Sigmoid colon (tissue), 4 donors: ENCODE data around the gene ZNF521.

Experiments used
- EP300 ChIP-seq, 4 donors: sonication (generic); formaldehyde crosslinking; IDR thresholded peaks; one replicate each; pipeline ENCODE4 v1.6.1; 2017; ENCODE audit warnings: antibody characterized with exemption in 4 of 4
- POLR2AphosphoS5 ChIP-seq, 4 donors: sonication (generic); formaldehyde crosslinking; IDR thresholded peaks; one replicate each; pipeline ENCODE4 v1.6.1; 2017; ENCODE audit warnings: antibody characterized with exemption in 4 of 4
- TF ChIP-seq, protein P1 (sequence below), 4 experiments: fragments of 450-650 bp in 3 of 4; fragments of 200-600 bp in 1 of 4; IDR thresholded peaks; one replicate each; pipeline ENCODE4 v1.5.1; 2016 to 2019; ENCODE audit warnings: antibody characterized with exemption in 4 of 4, mild to moderate bottlenecking in 3 of 4, moderate library complexity in 2 of 4

DNA sequence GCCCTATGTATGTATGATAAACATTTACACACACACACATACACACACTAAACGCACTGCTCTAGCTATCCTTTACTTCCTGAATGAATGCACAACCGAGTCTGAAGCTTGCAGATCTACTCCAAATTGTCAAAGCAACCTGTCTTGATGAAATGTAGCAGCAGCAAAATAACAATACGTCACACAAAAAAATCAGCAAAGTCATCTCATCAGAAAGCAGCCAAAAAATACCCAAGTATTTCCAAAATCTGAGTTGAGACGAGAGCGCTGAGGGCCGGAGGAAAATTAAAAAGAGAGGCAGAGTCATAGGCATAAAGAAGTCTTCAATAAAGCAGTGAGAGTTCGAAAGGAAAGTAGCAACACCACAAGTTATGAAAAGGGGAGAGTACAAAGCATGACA lies 67.7 kb downstream of the ZNF521 start:
- no peak for TF ChIP-seq EP300 (IDR thresholded peaks at IDR 0.05)
- TF ChIP-seq, protein P1, sequence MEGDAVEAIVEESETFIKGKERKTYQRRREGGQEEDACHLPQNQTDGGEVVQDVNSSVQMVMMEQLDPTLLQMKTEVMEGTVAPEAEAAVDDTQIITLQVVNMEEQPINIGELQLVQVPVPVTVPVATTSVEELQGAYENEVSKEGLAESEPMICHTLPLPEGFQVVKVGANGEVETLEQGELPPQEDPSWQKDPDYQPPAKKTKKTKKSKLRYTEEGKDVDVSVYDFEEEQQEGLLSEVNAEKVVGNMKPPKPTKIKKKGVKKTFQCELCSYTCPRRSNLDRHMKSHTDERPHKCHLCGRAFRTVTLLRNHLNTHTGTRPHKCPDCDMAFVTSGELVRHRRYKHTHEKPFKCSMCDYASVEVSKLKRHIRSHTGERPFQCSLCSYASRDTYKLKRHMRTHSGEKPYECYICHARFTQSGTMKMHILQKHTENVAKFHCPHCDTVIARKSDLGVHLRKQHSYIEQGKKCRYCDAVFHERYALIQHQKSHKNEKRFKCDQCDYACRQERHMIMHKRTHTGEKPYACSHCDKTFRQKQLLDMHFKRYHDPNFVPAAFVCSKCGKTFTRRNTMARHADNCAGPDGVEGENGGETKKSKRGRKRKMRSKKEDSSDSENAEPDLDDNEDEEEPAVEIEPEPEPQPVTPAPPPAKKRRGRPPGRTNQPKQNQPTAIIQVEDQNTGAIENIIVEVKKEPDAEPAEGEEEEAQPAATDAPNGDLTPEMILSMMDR (IDR thresholded peaks at IDR 0.05): no peak
- no peak for TF ChIP-seq POLR2AphosphoS5 (IDR thresholded peaks at IDR 0.05)
